ENCODE data around the gene LYST. TPM values are rescaled to one million over a fixed set of nuclear protein-coding genes. Genes with fewer than 3 reads are reported as not detected.
"Not testable (repeated sequence)": the region's sequence is repeated elsewhere in the genome, so short reads cannot be mapped to it uniquely, and the experiment has no call there.

The LYST gene
- total RNA-seq, 2 experiments from 2014 or later, result 52.8 to 61.2 TPM

DNA sequence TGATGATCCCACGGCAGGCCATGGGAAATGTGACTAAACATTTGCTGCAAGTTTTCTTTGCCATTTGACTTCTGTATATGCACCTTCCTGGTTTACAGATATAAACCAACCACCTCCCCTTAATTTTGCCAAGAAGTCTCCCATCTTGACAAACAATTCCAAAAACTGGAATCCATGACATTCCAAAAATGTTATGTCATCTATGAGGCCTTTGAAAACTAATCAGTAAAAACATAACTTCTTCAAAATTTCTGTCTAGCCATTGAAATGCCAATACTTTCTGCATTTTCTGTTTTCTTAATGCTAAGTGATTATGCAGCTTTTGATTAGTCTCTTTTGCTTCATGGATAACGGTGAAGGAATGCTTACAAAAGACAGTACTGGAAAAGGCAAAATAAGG, 84.1 kb downstream of the LYST start:
- DNase-seq (no peak), ATAC-seq (ENCODE audit: low read depth) (no peak)
- no peaks in the 10 kb centered on the region for H3K27me3 Mint-ChIP-seq
- H3K4me1 Mint-ChIP-seq, result no peaks in the 10 kb centered on the region
- POLR2A ChIA-PET, result interaction anchor here (0.7 kb wide), 1 partner anchor 1028 kb away, joined by 3 read pairs; no protein-coding TSS in a partner anchor
- peaks cover 11% of the 10 kb centered on the region for H3K36me3 Mint-ChIP-seq
- H3K9me3 Mint-ChIP-seq, result no peaks in the 10 kb centered on the region
- H3K27ac Mint-ChIP-seq, result no peak overlapping the region
- H3K4me3 Mint-ChIP-seq, result no peak overlapping the region

DNA sequence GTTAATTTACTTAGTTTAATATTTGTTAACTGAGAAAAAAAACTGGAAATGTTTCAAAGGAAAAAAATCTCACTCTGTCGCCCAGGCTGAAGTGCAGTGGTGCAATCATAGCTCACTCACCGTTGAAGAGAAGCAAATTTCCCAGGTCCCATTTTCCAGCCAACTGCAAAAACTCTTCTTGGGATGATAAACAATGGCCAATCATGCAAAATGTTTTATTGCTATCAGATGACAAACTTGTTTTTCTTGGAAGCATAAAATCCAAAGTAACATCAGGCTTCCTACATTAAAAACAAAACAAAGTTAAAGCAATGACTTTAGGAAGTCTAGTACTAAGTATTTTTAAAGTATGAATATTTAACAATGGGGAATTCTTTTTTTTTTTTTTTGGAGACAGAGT, 84.9 kb downstream of the LYST start:
- POLR2A ChIA-PET, result interaction anchor here (0.7 kb wide), 1 partner anchor 50 kb away, joined by 4 read pairs; no protein-coding TSS in a partner anchor
- no peaks in the 10 kb centered on the region for H3K27me3 Mint-ChIP-seq
- no peaks in the 10 kb centered on the region for H3K4me1 Mint-ChIP-seq
- H3K9me3 Mint-ChIP-seq, result no peaks in the 10 kb centered on the region
- H3K4me3 Mint-ChIP-seq, result no peak overlapping the region
- no peak overlapping the region for H3K27ac Mint-ChIP-seq
- H3K36me3 Mint-ChIP-seq, result peaks cover 9% of the 10 kb centered on the region
- ATAC-seq (ENCODE audit: low read depth) (no peak), DNase-seq (no peak)

DNA sequence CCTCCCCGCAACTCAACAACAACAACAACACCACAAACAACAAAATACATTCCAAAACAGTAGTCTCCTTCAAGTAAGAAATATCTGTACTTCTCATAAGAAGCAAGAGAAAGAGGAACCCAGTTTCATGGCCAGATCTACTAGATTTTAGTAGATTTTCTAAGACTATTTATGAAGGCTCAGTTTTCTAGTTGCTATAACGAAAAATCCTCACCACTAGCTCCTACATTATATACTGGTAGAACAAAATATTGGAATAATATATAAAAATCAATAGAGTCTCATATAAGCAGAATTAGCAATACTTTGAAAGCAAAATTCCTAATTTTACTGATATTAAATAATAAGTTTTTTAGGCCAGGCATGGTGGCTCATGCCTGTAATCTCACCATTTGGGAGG, 86.9 kb downstream of the LYST start:
- Mint-ChIP-seq H3K36me3 (peaks cover 16% of the 10 kb centered on the region), H3K27ac (no peak overlapping the region), H3K4me1 (no peaks in the 10 kb centered on the region), H3K4me3 (no peak overlapping the region), H3K27me3 (no peaks in the 10 kb centered on the region), H3K9me3 (no peaks in the 10 kb centered on the region)
- no peak for DNase-seq
- POLR2A ChIA-PET, result no interaction called here
- no peak for ATAC-seq (ENCODE audit: low read depth)

DNA sequence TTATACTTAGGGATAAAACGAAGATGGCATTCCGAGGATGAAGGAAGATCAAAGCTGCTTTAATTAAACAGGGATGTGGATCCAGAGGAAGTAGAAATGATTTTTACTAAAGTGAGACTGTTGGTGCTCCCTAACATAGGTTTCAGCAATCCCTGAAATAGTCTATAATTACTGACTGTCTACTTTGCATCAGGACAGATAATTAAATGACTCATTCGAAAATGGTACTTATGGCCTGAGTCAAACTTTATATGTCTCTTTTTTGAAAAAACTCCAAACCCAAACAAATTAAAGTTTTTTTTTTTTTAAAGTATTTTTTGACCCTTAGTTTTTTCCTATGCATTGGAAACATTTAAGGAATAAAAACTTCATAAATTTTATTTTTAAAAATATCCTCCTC, 90.3 kb downstream of the LYST start:
- Mint-ChIP-seq H3K27ac (no peak overlapping the region), H3K4me3 (no peak overlapping the region), H3K4me1 (no peaks in the 10 kb centered on the region), H3K27me3 (no peaks in the 10 kb centered on the region), H3K9me3 (no peaks in the 10 kb centered on the region), H3K36me3 (peaks cover 21% of the 10 kb centered on the region)
- DNase-seq (no peak), ATAC-seq (ENCODE audit: low read depth) (no peak)
- POLR2A ChIA-PET, result interaction anchor here (0.6 kb wide), 1 partner anchor 437 kb away, joined by 3 read pairs; no protein-coding TSS in a partner anchor

DNA sequence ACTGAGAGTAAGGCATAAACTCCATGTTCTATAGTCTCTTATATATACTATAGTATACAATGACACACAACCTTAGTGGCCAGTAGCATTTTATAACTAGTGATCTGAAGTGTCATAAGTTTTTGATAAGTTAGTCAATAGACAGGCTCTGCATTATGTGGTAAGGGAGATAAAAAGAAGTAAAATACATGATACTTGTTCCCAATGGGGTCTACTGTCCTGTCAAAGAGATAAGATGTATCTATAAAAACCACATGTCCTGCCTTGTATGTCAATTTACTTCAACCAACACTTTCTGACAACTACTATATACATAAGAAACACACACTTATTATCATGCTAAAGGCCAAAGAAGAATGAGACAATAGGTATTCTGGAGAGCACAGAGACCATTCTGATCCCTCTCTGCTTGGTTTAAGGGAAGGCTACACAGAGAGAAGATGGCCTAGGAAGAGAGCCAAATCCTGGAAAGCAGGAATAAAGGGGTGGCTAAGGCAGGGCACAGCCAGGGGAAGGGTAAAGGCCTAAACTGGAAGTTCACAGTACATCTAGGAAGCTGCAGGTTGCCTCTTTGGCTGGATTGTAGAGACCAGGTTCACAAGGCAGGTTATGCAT, 91.4 kb downstream of the LYST start:
- H3K4me3 Mint-ChIP-seq, result no peak overlapping the region
- peak overlapping the region; percentile 5 for H3K27ac Mint-ChIP-seq
- no peaks in the 10 kb centered on the region for H3K9me3 Mint-ChIP-seq
- POLR2A ChIA-PET, result no interaction called here
- H3K36me3 Mint-ChIP-seq, result peaks cover 21% of the 10 kb centered on the region
- ATAC-seq (ENCODE audit: low read depth) (no peak), DNase-seq (no peak)
- H3K27me3 Mint-ChIP-seq, result no peaks in the 10 kb centered on the region
- no peaks in the 10 kb centered on the region for H3K4me1 Mint-ChIP-seq

DNA sequence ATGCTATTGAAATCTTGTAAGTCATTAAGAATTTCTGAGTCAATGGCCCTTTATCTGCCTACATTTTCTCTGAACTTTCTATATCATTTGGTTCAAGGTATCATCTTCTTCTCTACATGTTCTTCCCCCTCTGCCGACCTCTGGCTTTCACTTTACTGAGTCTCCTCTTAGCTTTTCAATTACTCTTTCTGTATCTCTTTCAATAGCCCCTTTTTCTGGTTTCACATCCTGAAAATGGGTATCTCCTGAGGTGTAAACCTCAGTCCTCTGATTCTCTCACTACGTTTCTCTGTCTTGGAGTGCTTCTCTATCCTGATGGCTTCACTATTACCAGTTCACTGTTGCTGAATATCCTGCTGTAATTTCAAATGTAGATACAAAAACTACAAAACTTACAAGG, 98.9 kb downstream of the LYST start:
- Mint-ChIP-seq H3K27me3 (no peaks in the 10 kb centered on the region), H3K4me1 (peaks cover 9% of the 10 kb centered on the region), H3K36me3 (peaks cover 17% of the 10 kb centered on the region), H3K9me3 (no peaks in the 10 kb centered on the region), H3K27ac (peak overlapping the region; percentile 12), H3K4me3 (no peak overlapping the region)
- POLR2A ChIA-PET, result no interaction called here
- DNase-seq (no peak), ATAC-seq (ENCODE audit: low read depth) (no peak)

DNA sequence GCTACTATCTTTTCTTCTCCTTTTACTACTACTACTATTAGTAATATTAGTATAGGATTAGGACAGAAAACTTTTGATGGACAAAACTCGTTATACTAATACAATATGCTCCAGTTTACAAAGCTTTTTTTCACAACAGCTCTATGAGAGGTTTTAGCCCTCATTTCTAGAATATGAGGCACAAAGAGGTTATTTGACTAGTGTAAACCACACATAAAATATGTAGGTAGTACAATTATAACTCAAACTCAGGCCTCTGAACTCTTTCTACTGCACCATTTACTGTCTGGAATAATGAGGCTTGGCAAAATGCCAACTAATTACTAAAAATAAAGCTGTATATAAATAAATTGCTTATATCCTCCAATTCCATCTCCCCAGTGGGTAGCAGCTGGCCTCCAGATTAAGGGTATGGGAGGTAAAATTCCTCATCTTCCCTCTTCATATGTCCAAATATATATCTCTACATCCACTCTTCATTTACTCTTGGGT, 99.9 kb downstream of the LYST start:
- H3K27ac Mint-ChIP-seq, result no peak overlapping the region
- H3K27me3 Mint-ChIP-seq, result no peaks in the 10 kb centered on the region
- peaks cover 17% of the 10 kb centered on the region for H3K36me3 Mint-ChIP-seq
- POLR2A ChIA-PET, result no interaction called here
- peaks cover 9% of the 10 kb centered on the region for H3K4me1 Mint-ChIP-seq
- ATAC-seq (ENCODE audit: low read depth) (no peak), DNase-seq (no peak)
- H3K4me3 Mint-ChIP-seq, result no peak overlapping the region
- no peaks in the 10 kb centered on the region for H3K9me3 Mint-ChIP-seq

DNA sequence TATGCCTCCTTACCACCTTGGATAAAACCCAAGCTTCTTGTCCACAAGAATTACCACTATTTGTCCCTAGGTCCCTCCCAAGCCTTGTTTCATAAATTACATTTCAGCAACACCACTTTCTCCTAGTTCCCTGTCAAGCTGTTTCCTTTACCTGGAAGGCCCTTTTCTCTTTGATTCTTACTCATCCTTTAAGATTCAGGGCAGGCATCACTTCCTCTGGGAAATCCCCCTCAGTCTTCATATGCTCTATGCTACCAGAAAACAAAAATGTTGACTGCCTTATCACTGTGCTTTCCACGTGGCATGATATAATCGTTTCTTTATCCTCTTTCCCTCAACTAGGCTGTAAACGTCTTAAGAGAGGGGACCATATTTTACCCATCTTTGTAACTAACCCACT, 102.7 kb downstream of the LYST start:
- Mint-ChIP-seq H3K4me3 (no peak overlapping the region), H3K27me3 (no peaks in the 10 kb centered on the region), H3K9me3 (no peaks in the 10 kb centered on the region), H3K27ac (no peak overlapping the region), H3K36me3 (peaks cover 21% of the 10 kb centered on the region), H3K4me1 (peaks cover 9% of the 10 kb centered on the region)
- DNase-seq (no peak), ATAC-seq (ENCODE audit: low read depth) (no peak)
- POLR2A ChIA-PET, result no interaction called here

DNA sequence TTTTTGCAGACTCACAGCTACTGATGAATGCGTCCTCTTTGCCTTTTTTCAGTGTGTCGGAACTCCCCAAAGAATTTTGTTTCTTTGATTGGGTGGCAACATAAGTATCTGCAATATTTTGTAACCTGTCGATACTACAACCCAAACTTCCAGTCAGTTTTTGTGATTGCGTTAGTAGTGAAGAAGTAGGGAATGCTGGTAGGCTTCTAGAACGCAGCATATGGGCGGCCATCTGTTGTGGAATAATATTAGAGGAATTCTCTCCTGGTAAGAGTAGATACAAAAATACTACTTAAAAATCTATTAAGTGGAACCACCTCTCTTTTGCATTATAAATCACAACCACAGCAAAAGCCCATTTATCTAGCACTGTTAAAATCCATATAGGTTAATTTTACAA, 107.4 kb downstream of the LYST start:
- H3K36me3 Mint-ChIP-seq, result peaks cover 26% of the 10 kb centered on the region
- no peaks in the 10 kb centered on the region for H3K27me3 Mint-ChIP-seq
- ATAC-seq (ENCODE audit: low read depth), result no peak
- H3K4me3 Mint-ChIP-seq, result no peak overlapping the region
- H3K9me3 Mint-ChIP-seq, result no peaks in the 10 kb centered on the region
- POLR2A ChIA-PET, result no interaction called here
- H3K27ac Mint-ChIP-seq, result no peak overlapping the region
- DNase-seq, result no peak
- H3K4me1 Mint-ChIP-seq, result no peaks in the 10 kb centered on the region

DNA sequence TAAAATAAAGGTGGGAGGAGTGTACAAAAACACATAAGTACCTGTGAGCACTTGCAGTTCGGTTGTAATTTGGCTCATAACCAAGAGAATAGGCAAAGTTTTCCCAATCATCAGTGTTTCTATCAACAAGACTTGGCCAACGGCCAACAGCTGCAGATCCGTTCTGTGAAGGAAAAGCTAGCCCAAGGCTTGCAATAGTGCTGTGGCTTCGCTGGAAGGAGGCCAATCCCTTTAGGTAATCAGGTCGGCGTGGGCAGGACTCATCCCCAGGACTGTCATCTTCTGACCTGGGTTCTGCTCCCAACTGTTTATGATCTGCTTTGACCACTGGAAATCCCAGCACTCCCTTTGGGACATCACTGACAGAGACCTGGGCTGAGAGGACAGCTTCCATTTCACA, 107.8 kb downstream of the LYST start:
- H3K4me1 Mint-ChIP-seq, result no peaks in the 10 kb centered on the region
- ATAC-seq (ENCODE audit: low read depth) (no peak), DNase-seq (no peak)
- H3K27me3 Mint-ChIP-seq, result no peaks in the 10 kb centered on the region
- POLR2A ChIA-PET, result no interaction called here
- peaks cover 26% of the 10 kb centered on the region for H3K36me3 Mint-ChIP-seq
- no peak overlapping the region for H3K4me3 Mint-ChIP-seq
- no peaks in the 10 kb centered on the region for H3K9me3 Mint-ChIP-seq
- no peak overlapping the region for H3K27ac Mint-ChIP-seq

DNA sequence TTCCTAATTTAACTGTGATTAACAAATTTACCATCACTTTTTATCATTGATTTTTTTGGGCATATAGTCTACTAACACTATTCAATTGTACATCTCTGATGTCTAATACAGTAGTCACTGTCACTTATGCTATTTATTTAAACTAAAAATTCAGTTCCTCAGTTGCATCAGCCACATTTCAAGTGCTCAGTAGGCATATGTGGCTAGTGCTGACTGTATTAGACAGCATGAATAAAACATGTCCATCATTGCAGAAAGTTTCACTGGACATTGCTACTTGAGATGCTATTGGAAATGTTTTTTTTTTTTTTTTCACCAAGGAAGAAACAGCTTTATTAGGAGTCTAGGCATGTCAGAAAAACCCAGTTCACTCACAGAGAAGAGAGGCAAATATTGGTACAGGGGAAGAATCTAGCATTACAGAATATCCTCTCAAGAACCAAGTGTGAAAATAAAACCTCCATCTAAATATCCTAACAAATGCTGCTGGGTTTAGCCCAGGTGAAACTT, 109.1 kb downstream of the LYST start:
- no peak overlapping the region for H3K4me3 Mint-ChIP-seq
- H3K9me3 Mint-ChIP-seq, result no peaks in the 10 kb centered on the region
- H3K4me1 Mint-ChIP-seq, result no peaks in the 10 kb centered on the region
- no peak for ATAC-seq (ENCODE audit: low read depth)
- DNase-seq, result no peak
- H3K27ac Mint-ChIP-seq, result no peak overlapping the region
- POLR2A ChIA-PET, result no interaction called here
- peaks cover 24% of the 10 kb centered on the region for H3K36me3 Mint-ChIP-seq
- H3K27me3 Mint-ChIP-seq, result no peaks in the 10 kb centered on the region

DNA sequence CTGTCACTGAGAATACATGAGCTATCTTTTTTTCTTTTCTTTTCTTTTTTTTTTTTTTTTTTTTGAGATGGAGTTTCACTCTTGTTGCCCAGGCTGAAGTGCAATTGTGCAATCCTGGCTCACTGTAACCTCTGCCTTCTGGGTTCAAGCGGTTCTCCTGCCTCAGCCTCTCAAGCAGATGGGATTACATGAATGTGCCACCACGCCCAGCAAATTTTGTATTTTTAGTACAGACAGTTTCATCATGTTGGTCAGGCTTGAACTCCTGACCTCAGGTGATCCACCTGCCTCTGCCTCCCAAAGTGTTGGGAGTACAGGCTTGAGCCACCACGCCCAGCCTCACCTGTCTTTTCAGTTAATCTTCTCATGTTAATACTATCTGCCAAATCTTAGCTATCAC, 112.5 kb downstream of the LYST start:
- H3K27me3 Mint-ChIP-seq; DNase-seq; H3K4me3 Mint-ChIP-seq; H3K9me3 Mint-ChIP-seq; H3K4me1 Mint-ChIP-seq; H3K27ac Mint-ChIP-seq; POLR2A ChIA-PET; ATAC-seq (ENCODE audit: low read depth): not testable (repeated sequence)
- peaks cover 22% of the 10 kb centered on the region for H3K36me3 Mint-ChIP-seq

DNA sequence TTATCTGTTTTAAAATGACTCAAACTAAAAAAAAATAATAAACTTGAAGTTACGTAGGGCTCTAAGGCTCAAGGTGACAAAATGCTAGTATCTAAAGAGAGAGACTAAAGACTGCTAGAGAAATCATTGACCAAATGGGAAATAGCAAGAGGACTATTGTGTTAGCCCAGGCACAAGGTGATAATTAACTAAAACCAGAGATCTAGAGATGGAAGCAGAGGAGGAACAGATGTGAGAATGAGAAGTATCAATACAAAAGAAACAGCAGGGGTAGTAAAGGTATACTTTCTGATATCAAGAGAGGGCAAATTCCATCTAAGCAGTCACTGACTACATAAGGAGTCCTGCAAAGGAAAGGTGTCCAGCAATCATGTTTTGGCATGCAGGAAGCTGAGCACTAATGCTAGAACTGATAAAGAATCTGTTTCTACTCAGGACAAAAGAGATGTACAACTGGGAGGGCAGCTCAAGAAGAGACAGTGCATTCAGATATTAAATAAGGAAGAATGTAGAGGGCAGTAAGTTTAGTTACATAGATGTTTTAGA, 116.9 kb downstream of the LYST start:
- Mint-ChIP-seq H3K4me3 (no peak overlapping the region), H3K27ac (peak overlapping the region; percentile 26), H3K4me1 (no peaks in the 10 kb centered on the region), H3K9me3 (no peaks in the 10 kb centered on the region), H3K36me3 (peaks cover 18% of the 10 kb centered on the region), H3K27me3 (no peaks in the 10 kb centered on the region)
- no peak for ATAC-seq (ENCODE audit: low read depth)
- DNase-seq, result no peak
- POLR2A ChIA-PET, result interaction anchor here (0.6 kb wide), 1 partner anchor 121 kb away, joined by 5 read pairs; no protein-coding TSS in a partner anchor

DNA sequence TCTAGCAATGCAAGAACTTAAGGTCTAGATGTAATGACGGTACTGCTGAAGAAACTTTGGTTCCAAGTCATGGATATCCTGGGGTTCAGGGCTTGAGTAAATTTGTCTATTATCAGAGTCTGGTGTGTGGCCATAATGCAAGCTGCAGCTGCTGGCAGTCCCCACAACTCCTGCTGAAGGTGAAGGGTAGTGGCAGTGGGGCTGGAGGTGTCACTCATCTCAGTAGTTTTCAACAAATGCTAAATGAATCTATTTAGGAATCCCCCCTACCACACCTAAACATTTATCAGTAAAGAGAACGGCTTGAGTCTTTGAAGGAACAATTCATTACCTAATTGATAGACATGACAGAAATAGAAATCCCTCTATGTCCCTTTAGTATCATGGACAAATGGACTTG, 118.0 kb downstream of the LYST start:
- ATAC-seq (ENCODE audit: low read depth), result no peak
- POLR2A ChIA-PET, result no interaction called here
- Mint-ChIP-seq H3K27me3 (no peaks in the 10 kb centered on the region), H3K27ac (no peak overlapping the region), H3K4me1 (no peaks in the 10 kb centered on the region), H3K9me3 (no peaks in the 10 kb centered on the region), H3K4me3 (no peak overlapping the region), H3K36me3 (peaks cover 21% of the 10 kb centered on the region)
- no peak for DNase-seq
